ENCODE measurements around the gene GPHA2. TPM values are rescaled to one million over a fixed set of nuclear protein-coding genes. Genes with fewer than 3 reads are reported as not detected.

Gene GPHA2
- polyA plus RNA-seq, 2 of the 4 experiments (the other 2 are of a cell fraction), result not detected

DNA sequence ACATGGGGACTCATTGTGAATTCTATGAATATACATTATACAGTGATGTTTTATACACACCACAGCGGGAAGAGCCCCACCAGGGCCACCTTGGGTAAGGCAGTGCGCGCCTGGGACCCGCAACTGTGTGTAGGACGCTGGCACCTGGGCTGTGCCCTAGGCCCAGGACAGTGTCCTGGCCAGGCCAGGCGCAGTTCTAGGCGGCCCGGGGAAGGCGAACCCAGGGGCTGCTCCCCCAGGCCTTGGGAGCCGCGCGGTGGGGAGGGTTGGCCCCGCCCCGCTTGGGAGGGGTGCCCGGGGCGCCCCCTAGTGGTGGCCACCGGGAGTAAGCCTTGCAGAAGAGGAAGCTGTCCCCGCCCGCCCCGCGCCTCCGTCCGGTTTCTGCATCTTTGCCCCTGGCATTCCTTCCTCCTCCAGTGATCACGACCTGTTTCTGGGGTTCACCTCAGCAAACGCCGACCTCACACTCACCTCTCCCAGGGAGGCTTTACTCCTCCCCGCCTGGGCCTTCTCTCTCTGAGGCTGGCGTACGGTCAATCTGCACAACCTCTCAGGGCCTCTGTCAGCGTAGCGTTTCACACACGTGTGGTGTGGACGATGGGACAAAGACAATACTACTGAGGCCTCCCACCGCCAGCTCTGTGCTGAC lies 47.8 kb downstream of the GPHA2 start (continued):
- TF ChIP-seq ZC3H11A (IDR thresholded peaks at IDR 0.05), result no peak
- TF ChIP-seq, protein P1, sequence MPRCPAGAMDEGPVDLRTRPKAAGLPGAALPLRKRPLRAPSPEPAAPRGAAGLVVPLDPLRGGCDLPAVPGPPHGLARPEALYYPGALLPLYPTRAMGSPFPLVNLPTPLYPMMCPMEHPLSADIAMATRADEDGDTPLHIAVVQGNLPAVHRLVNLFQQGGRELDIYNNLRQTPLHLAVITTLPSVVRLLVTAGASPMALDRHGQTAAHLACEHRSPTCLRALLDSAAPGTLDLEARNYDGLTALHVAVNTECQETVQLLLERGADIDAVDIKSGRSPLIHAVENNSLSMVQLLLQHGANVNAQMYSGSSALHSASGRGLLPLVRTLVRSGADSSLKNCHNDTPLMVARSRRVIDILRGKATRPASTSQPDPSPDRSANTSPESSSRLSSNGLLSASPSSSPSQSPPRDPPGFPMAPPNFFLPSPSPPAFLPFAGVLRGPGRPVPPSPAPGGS (IDR thresholded peaks at IDR 0.05), result 0 out of 3 replicates have a peak, but pooled peaks have one; percentile 22
- TF ChIP-seq HOXB13 (CRISPR knock-in tag; IDR thresholded peaks at IDR 0.05; ENCODE audit: low read depth), result 0 out of 2 replicates have a peak, but pooled peaks have one; percentile 60
- no peak for TF ChIP-seq JUNB (IDR thresholded peaks at IDR 0.05)
- TF ChIP-seq TFCP2L1 (CRISPR knock-in tag; IDR thresholded peaks at IDR 0.05), result no peak
- TF ChIP-seq ZNF302 (CRISPR knock-in tag; IDR thresholded peaks at IDR 0.05), result 0 out of 2 replicates have a peak, but pooled peaks have one; percentile 37
- no peak for TF ChIP-seq NPAS2 (CRISPR knock-in tag; IDR thresholded peaks at IDR 0.05; ENCODE audit: borderline replicate concordance)
- TF ChIP-seq RCOR1 (IDR thresholded peaks at IDR 0.05; ENCODE audit: low read depth, low read length), result no peak
- TF ChIP-seq RARB (CRISPR knock-in tag; IDR thresholded peaks at IDR 0.05), result no peak
- TF ChIP-seq JUN (IDR thresholded peaks at IDR 0.05), result peak in 1 of 2 experiments; percentile 59; a peak in 2 of 5 replicates
- TF ChIP-seq, protein P2, sequence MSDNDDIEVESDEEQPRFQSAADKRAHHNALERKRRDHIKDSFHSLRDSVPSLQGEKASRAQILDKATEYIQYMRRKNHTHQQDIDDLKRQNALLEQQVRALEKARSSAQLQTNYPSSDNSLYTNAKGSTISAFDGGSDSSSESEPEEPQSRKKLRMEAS (IDR thresholded peaks at IDR 0.05), result peak; percentile 54; the same call in 1 of the 2 replicates
- peak; percentile 43 to 60 for TF ChIP-seq RAD21 (conservative IDR thresholded peaks at IDR 0.05 in 1 of 2, IDR thresholded peaks at IDR 0.05 in 1 of 2)
- TF ChIP-seq HOXA7 (CRISPR knock-in tag; IDR thresholded peaks at IDR 0.05), result peak; percentile 62; the same call in 1 of the 2 replicates
- 0 out of 2 replicates have a peak, but pooled peaks have one; percentile 10 for TF ChIP-seq HOXB5 (CRISPR knock-in tag; IDR thresholded peaks at IDR 0.05)

DNA sequence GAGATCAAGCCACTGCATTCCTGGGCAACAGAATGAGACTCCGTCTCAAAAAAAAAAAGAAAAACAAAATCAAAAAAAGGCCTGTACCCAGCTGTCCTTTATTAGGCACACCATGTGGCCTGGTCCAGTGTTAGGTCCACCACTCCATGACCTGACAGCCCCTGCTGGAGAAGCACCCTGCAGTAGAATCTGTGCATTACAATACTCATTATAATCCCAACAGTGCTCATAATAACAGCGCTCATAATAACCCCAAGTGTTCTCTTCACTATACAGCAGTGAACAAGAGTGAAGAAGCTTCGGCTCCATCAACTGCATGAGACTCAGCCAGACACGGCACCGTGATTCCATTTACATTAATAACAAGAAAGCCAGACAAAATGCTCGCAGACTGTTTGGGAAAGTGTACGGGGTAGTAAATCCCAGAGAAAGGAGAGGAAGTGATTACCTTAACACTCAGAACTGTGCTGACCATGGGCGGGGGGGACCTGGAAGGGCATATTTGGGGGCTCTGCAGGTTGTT lies 48.4 kb downstream of the GPHA2 start:
- ChIA-PET CTCF (interaction anchor here (0.6 to 31.5 kb wide), 19 partner anchors 9 to 629 kb away, joined by 3 to 1607 read pairs (median 4); partner anchors contain the start of genes ARL2, CDC42BPG, EHD1 and PPP2R5B), POLR2A (interaction anchor here (1.1 kb wide), 1 partner anchor 9 kb away, joined by 8 read pairs; the partner anchor contains the start of gene EHD1)
- FAIRE-seq, result no peak
- no peak for DNase-seq (ENCODE audit: low read depth in 1 of 2, low spot score in 1 of 2)
- H3K4me1 ChIP-seq, result peaks cover 69% of the 10 kb centered on the region
- ATAC-seq, result peak in 1 of 2 experiments; percentile 10; a peak in 2 of 6 replicates
- H3K9me3 ChIP-seq, result no peaks in the 10 kb centered on the region
- peak overlapping the region; percentile 92 to 97 for H3K27ac ChIP-seq
- H3K4me2 ChIP-seq, result peak overlapping the region; percentile 85
- peak overlapping the region; percentile 7; the same call in 1 of the 3 replicates for H3K4me3 ChIP-seq
- TF ChIP-seq, protein P1 (IDR thresholded peaks at IDR 0.05), result no peak
- TF ChIP-seq EP300 (IDR thresholded peaks at IDR 0.05) (no peak), KDM5A (IDR thresholded peaks at IDR 0.05) (no peak), JUN (IDR thresholded peaks at IDR 0.05) (no peak), CEBPB (IDR thresholded peaks at IDR 0.05) (no peak), KDM1A (IDR thresholded peaks at IDR 0.05; ENCODE audit: low read depth) (no peak)
- TF ChIP-seq, protein P3, sequence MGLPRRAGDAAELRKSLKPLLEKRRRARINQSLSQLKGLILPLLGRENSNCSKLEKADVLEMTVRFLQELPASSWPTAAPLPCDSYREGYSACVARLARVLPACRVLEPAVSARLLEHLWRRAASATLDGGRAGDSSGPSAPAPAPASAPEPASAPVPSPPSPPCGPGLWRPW (IDR thresholded peaks at IDR 0.05), result no peak
- WGBS (ENCODE audit: missing lambda C conversion rate), result 61% methylated on average over 8 of the region's 8 CpGs
